Fibroblast of the aortic adventitia (primary cell): Measurements from ENCODE around the gene RMND5A. TPM values are rescaled to one million over a fixed set of nuclear protein-coding genes. Genes with fewer than 3 reads are reported as not detected.

Experiments
- DNase-seq: peaks from one replicate; pipeline ENCODE4 v3.0.0-alpha.2; 2010; ENCODE audit warnings: low read depth
- H3K4me3 ChIP-seq: 2 replicates; pipeline ENCODE4 v1.5.1; 2011; ENCODE audit warnings: low read depth, mild to moderate bottlenecking, control low read depth, low read length, moderate library complexity
- CTCF ChIP-seq: IDR thresholded peaks from 2 replicates; pipeline ENCODE4 v1.5.1; 2011; ENCODE audit warnings: mild to moderate bottlenecking, low read length, control low read depth, inconsistent platforms; ENCODE audit not compliant: insufficient read depth
- total RNA-seq: library from RNA; depleted of rRNA; stranded (reverse); fragments of >200 nt; gene quantifications from 2 replicates; pipeline ENCODE4 v1.2.3, GENCODE V29; 2012; ENCODE audit warnings: low replicate concordance

The RMND5A gene
- total RNA-seq, 1 donor: 20.2 TPM

GRCh38 chr2:86806059-86806857, 86.2 kb downstream of the RMND5A start:
- no peak for TF ChIP-seq CTCF
- H3K4me3 ChIP-seq: no peak overlapping the region
- no peak for DNase-seq

GRCh38 chr2:86807133-86807467, 87.0 kb downstream of the RMND5A start:
- H3K4me3 ChIP-seq: peak overlapping the region; percentile 55
- no peak for DNase-seq
- TF ChIP-seq CTCF: no peak

DNA sequence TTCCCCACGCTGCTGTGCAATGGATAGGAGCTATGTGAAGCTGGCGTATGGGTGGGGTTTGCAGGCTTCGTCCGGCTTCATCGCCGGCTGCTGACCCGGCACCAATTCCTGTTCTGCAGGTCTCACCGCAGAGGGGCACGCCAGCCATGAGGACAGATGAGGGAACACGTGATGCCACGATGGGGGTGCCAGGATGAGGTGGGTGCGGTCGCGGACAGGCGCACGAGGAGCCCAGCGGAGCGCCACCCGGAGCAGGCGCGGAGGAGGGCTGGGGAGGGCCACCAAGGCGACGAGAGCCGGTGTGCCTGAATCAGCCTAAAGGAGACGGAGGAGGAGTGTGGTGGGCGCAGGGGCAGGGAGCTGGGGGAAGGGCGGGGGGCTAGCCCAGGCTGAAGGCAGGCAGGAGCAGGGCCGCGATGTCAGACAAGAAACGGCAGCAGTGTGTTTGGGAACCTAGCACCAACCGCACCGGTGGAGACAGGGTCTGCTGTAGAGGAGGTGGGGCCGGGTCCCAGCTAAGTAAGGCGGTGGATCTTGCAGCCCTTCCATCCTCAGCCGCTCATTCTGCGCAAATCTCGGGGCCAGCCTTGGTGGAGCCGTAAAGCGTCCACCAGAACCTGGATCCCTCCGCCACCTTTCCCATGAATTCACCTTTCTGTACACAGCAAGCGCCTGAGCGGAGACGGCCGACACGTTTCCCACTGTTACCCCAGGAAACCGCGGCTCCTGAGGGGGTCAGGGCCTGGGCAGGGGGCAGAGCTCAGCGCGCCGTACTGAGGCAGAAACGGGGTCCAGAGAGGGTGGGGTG, 87.6 kb downstream of the RMND5A start:
- DNase-seq: peak; percentile 10
- no peak for TF ChIP-seq CTCF
- H3K4me3 ChIP-seq: peak overlapping the region; percentile 55

- TF ChIP-seq CTCF: peak; percentile 83
- H3K4me3 ChIP-seq: peak overlapping the region; percentile 31
- DNase-seq: peak; percentile 69
Observed at GRCh38 chr2:86808315-86809161, 88.4 kb downstream of the RMND5A start.

DNA sequence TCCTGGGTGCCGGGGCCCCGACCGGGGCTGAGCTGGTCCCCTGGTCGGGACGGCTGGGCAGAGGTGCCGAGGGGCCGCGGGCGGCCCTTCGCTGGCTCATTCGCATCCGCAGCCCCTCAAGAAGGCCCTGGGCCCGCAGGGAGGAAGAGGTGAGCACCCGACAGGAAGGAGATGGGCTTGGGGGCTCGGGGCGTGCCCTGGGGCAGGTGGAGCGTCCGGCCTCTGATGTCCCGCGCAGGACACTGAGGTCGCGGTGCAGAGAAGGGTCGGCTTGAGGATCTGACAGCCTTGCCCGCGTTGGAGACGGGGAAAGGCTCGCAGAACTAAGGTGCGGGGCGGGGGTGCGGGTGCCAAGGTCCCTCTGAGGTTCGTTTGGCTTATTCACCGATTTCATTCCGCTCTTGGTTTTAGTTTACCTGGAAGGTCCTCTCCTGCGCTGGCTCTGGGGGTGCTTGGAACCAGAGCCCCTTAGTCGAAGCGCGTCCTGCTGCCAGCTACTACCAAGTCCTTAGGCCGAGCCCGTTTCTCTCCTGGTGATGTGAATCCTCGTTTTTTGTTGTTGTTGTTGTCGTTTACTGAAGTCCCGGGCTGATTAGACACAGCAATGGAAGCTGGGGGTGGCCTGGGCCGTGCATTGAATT, 89.5 kb downstream of the RMND5A start:
- no peak overlapping the region for H3K4me3 ChIP-seq
- DNase-seq: no peak
- TF ChIP-seq CTCF: no peak

DNA sequence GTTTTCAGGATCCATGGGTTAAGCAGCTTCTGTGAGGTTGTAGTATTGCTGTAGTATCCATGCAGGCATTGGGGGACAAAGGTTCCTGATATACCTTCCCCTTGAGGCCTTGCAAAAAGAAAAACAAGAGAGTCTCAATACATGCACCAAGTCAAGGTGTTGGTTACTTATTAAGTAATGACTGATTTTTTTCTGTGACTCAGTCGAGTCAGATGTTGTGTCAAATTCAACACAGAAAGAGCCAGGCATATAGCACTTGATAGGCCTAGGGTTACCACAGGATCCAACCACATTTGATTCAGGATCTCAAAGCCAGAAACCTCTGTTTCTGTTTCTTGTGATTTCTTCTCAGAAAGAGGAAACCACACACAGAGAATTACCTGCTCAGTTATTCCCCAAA, 95.5 kb downstream of the RMND5A start:
- DNase-seq: no peak
- no peak overlapping the region for H3K4me3 ChIP-seq
- TF ChIP-seq CTCF: no peak
